ENCODE measurements around the gene RAPGEF4.

The RAPGEF4 gene

DNA sequence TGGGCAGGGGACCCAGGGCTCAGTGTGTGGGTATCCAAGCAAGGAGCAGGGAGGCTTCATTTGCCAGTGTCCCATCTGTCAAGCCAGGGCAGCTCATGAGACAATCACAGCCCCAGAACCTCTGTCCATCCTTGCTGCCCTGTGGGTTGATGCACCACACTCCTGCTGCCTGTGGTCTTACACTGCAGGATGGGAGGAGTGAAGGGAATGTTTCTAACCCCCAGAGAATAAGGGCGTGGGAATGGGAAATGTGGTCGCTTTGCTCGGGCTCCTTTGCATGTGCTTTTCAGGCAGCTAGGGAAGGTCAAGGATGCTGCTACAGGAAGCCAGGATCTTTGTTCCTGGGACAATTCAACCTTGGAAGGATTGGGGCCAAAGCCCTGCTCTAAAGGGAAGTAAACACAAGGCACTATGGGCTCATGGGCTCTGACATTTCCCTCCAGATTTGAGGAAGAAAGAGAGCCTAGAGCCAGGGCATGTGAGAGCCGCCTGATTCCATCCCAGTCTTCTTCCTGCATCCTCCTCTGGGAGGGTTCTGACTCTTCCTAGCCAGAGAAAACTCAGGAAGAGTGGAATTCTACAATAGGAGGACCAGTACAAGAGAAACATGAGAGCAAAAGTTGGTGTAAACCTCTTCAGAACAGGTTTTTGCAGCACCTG is 321.2 kb downstream of the RAPGEF4 start:
- no CpG with 5 or more reads among the region's 4 CpGs for WGBS (ENCODE audit: extremely low coverage, insufficient coverage, insufficient read length)

DNA sequence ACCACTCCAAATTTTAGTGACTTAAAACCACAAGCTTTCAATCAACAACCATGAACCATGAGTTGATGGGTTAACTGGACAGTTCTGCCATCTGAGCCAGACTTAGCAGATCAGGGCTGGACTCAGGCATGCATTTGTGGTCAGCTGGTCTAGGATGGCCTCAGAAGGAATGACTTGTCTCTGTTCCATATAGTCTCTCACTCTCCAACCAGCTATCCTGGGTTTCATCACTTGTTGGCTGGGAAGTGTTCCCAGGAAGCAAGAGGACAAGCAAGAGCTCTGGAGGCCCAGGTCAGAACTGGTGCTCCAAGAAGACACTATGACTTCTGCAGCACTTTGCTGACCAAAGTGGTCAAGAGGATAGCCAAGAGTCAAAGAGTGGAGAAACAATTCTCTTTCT is 322.5 kb downstream of the RAPGEF4 start:
- H3K9ac ChIP-seq (ENCODE audit: low read length), result no peak overlapping the region
- no peaks in the 10 kb centered on the region for H3K9me3 ChIP-seq (ENCODE audit: insufficient read depth, low read depth, low read length)
- H3K4ac ChIP-seq (ENCODE audit: low read depth, low read length), result no peak overlapping the region
- H3K4me3 ChIP-seq (ENCODE audit: low read depth, low read length), result no peak overlapping the region
- no peak overlapping the region for H3K23ac ChIP-seq (ENCODE audit: low read length)
- peaks cover 0 to 1% of the 10 kb centered on the region in 2 experiments for H3K4me1 ChIP-seq (ENCODE audit: control insufficient read depth in 1 of 2, insufficient read depth in 2 of 2, low read length in 2 of 2)
- H4K8ac ChIP-seq (ENCODE audit: low read depth, low read length), result no peak overlapping the region
- peaks cover 1% of the 10 kb centered on the region for H3K79me1 ChIP-seq (ENCODE audit: low read length)
- H3K27me3 ChIP-seq (ENCODE audit: insufficient read depth, low read length), result no peaks in the 10 kb centered on the region
- no peaks in the 10 kb centered on the region for H3K36me3 ChIP-seq (ENCODE audit: control insufficient read depth in 1 of 2, insufficient read depth in 2 of 2, low read length in 2 of 2)
- no peak overlapping the region for H4K12ac ChIP-seq (ENCODE audit: low read depth, low read length)
- H2AK5ac ChIP-seq (ENCODE audit: low read length), result no peak overlapping the region
- no peak overlapping the region for H3K4me2 ChIP-seq (ENCODE audit: low read length)
- no peak for DNase-seq
- no peak overlapping the region for H3K14ac ChIP-seq (ENCODE audit: low read length)
- no peak overlapping the region for H4K91ac ChIP-seq (ENCODE audit: low read depth, low read length)
- no peak overlapping the region for H2BK120ac ChIP-seq (ENCODE audit: insufficient read depth, low read length, poor library complexity)
- no peak overlapping the region for H2BK5ac ChIP-seq (ENCODE audit: low read depth, low read length, poor library complexity)
- no peak overlapping the region for H3K18ac ChIP-seq (ENCODE audit: low read length)
- H3K79me2 ChIP-seq (ENCODE audit: control insufficient read depth, insufficient read depth, low read length, poor library complexity), result no peaks in the 10 kb centered on the region
- no peak overlapping the region for H2BK12ac ChIP-seq (ENCODE audit: low read length)
- H3K27ac ChIP-seq (ENCODE audit: low read depth, low read length), result no peak overlapping the region
- H2AFZ ChIP-seq (ENCODE audit: insufficient read depth, low read length, poor library complexity), result no peak overlapping the region

More for the DNA sequence above, 321.2 kb downstream of the RAPGEF4 start:
- no peak overlapping the region for H3K14ac ChIP-seq (ENCODE audit: low read length)
- H3K79me1 ChIP-seq (ENCODE audit: low read length), result peaks cover 1% of the 10 kb centered on the region
- no peak overlapping the region for H2AFZ ChIP-seq (ENCODE audit: insufficient read depth, low read length, poor library complexity)
- no peak overlapping the region for H2BK5ac ChIP-seq (ENCODE audit: low read depth, low read length, poor library complexity)
- H2BK120ac ChIP-seq (ENCODE audit: insufficient read depth, low read length, poor library complexity), result no peak overlapping the region
- no peaks in the 10 kb centered on the region for H3K79me2 ChIP-seq (ENCODE audit: control insufficient read depth, insufficient read depth, low read length, poor library complexity)
- no peaks in the 10 kb centered on the region for H3K9me3 ChIP-seq (ENCODE audit: insufficient read depth, low read depth, low read length)
- DNase-seq, result no peak
- H4K8ac ChIP-seq (ENCODE audit: low read depth, low read length), result no peak overlapping the region
- H3K36me3 ChIP-seq (ENCODE audit: control insufficient read depth in 1 of 2, insufficient read depth in 2 of 2, low read length in 2 of 2), result no peaks in the 10 kb centered on the region
- no peaks in the 10 kb centered on the region for H3K27me3 ChIP-seq (ENCODE audit: insufficient read depth, low read length)
- no peak overlapping the region for H3K4ac ChIP-seq (ENCODE audit: low read depth, low read length)
- H3K18ac ChIP-seq (ENCODE audit: low read length), result no peak overlapping the region
- no peak overlapping the region for H3K9ac ChIP-seq (ENCODE audit: low read length)
- H2BK12ac ChIP-seq (ENCODE audit: low read length), result peak overlapping the region; percentile 17
- no peak overlapping the region for H3K27ac ChIP-seq (ENCODE audit: low read depth, low read length)
- no peak overlapping the region for H3K4me2 ChIP-seq (ENCODE audit: low read length)
- no peak overlapping the region for H2AK5ac ChIP-seq (ENCODE audit: low read length)
- no peak overlapping the region for H3K23ac ChIP-seq (ENCODE audit: low read length)
- peaks cover 0 to 1% of the 10 kb centered on the region in 2 experiments for H3K4me1 ChIP-seq (ENCODE audit: control insufficient read depth in 1 of 2, insufficient read depth in 2 of 2, low read length in 2 of 2)
- H4K12ac ChIP-seq (ENCODE audit: low read depth, low read length), result no peak overlapping the region
- no peak overlapping the region for H3K4me3 ChIP-seq (ENCODE audit: low read depth, low read length)
- H4K91ac ChIP-seq (ENCODE audit: low read depth, low read length), result no peak overlapping the region

DNA sequence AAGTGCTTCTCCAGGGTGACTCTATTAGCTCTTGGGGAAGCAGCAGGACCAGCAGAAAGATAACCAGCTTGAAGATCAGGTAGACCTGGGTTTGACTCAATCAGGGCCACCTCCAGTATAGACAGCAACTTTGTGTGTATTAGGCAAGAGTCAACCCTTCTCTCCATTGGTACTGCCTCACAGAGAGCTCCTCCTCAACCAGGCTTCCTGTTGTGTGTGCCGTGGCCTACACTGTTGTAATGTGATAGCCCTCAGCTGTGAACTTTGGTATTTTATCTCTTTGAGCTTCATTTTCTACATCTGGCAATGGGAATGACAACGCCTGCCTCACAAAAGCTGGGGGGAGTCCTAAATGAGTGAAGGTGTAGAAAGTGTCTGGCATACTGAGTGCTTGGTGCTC is 323.0 kb downstream of the RAPGEF4 start:
- Histone ChIP-seq H3K14ac (ENCODE audit: low read length) (no peak overlapping the region), H4K12ac (ENCODE audit: low read depth, low read length) (no peak overlapping the region), H3K4me2 (ENCODE audit: low read length) (no peak overlapping the region), H4K8ac (ENCODE audit: low read depth, low read length) (no peak overlapping the region), H3K4ac (ENCODE audit: low read depth, low read length) (no peak overlapping the region), H3K18ac (ENCODE audit: low read length) (no peak overlapping the region), H3K79me1 (ENCODE audit: low read length) (peaks cover under 1% of the 10 kb centered on the region), H2AK5ac (ENCODE audit: low read length) (no peak overlapping the region), H3K36me3 (ENCODE audit: control insufficient read depth in 1 of 2, insufficient read depth in 2 of 2, low read length in 2 of 2) (no peaks in the 10 kb centered on the region), H2BK120ac (ENCODE audit: insufficient read depth, low read length, poor library complexity) (no peak overlapping the region), H2BK5ac (ENCODE audit: low read depth, low read length, poor library complexity) (no peak overlapping the region), H2BK12ac (ENCODE audit: low read length) (no peak overlapping the region), H3K27me3 (ENCODE audit: insufficient read depth, low read length) (no peaks in the 10 kb centered on the region), H3K27ac (ENCODE audit: low read depth, low read length) (no peak overlapping the region), H3K79me2 (ENCODE audit: control insufficient read depth, insufficient read depth, low read length, poor library complexity) (no peaks in the 10 kb centered on the region), H3K4me1 (ENCODE audit: control insufficient read depth in 1 of 2, insufficient read depth in 2 of 2, low read length in 2 of 2) (peaks cover 0 to 1% of the 10 kb centered on the region in 2 experiments), H2AFZ (ENCODE audit: insufficient read depth, low read length, poor library complexity) (peak overlapping the region; percentile 13), H4K91ac (ENCODE audit: low read depth, low read length) (no peak overlapping the region), H3K23ac (ENCODE audit: low read length) (no peak overlapping the region), H3K9ac (ENCODE audit: low read length) (no peak overlapping the region), H3K4me3 (ENCODE audit: low read depth, low read length) (no peak overlapping the region), H3K9me3 (ENCODE audit: insufficient read depth, low read depth, low read length) (no peaks in the 10 kb centered on the region)
- no peak for DNase-seq
- no CpG with 5 or more reads among the region's 2 CpGs for WGBS (ENCODE audit: extremely low coverage, insufficient coverage, insufficient read length)

DNA sequence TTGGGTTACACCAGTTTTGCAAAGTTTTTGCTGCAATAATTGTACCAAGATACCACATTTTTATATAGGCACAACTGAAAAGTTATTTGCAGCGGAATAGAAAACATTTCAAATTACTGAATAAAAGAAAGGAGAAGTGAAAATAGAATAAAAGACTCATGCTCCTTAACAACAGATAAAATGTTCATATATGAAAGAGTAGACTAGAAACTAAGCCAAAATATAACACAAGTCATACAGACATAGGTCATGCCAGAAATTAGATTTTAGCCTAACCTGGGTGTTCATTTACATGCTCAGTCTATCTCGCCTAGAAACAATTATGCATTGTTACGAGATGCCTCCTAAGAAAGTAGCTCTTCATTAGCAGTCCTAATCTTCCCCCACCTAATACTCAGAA is 323.6 kb downstream of the RAPGEF4 start:
- no peak overlapping the region for H2BK120ac ChIP-seq (ENCODE audit: insufficient read depth, low read length, poor library complexity)
- H3K4me2 ChIP-seq (ENCODE audit: low read length), result no peak overlapping the region
- no peak overlapping the region for H3K9ac ChIP-seq (ENCODE audit: low read length)
- H3K14ac ChIP-seq (ENCODE audit: low read length), result no peak overlapping the region
- H4K12ac ChIP-seq (ENCODE audit: low read depth, low read length), result no peak overlapping the region
- no peak for DNase-seq
- H4K8ac ChIP-seq (ENCODE audit: low read depth, low read length), result no peak overlapping the region
- no peak overlapping the region for H3K23ac ChIP-seq (ENCODE audit: low read length)
- no peaks in the 10 kb centered on the region for H3K79me2 ChIP-seq (ENCODE audit: control insufficient read depth, insufficient read depth, low read length, poor library complexity)
- H2AK5ac ChIP-seq (ENCODE audit: low read length), result no peak overlapping the region
- no peak overlapping the region for H2AFZ ChIP-seq (ENCODE audit: insufficient read depth, low read length, poor library complexity)
- H2BK5ac ChIP-seq (ENCODE audit: low read depth, low read length, poor library complexity), result no peak overlapping the region
- no peaks in the 10 kb centered on the region for H3K4me1 ChIP-seq (ENCODE audit: control insufficient read depth in 1 of 2, insufficient read depth in 2 of 2, low read length in 2 of 2)
- H3K4me3 ChIP-seq (ENCODE audit: low read depth, low read length), result no peak overlapping the region
- H2BK12ac ChIP-seq (ENCODE audit: low read length), result no peak overlapping the region
- no CpG with 5 or more reads among the region's 3 CpGs for WGBS (ENCODE audit: extremely low coverage, insufficient coverage, insufficient read length)
- H3K9me3 ChIP-seq (ENCODE audit: insufficient read depth, low read depth, low read length), result no peaks in the 10 kb centered on the region
- no peak overlapping the region for H3K18ac ChIP-seq (ENCODE audit: low read length)
- no peak overlapping the region for H3K4ac ChIP-seq (ENCODE audit: low read depth, low read length)
- H3K36me3 ChIP-seq (ENCODE audit: control insufficient read depth in 1 of 2, insufficient read depth in 2 of 2, low read length in 2 of 2), result no peaks in the 10 kb centered on the region
- no peaks in the 10 kb centered on the region for H3K27me3 ChIP-seq (ENCODE audit: insufficient read depth, low read length)
- H3K27ac ChIP-seq (ENCODE audit: low read depth, low read length), result no peak overlapping the region
- no peak overlapping the region for H4K91ac ChIP-seq (ENCODE audit: low read depth, low read length)
- no peaks in the 10 kb centered on the region for H3K79me1 ChIP-seq (ENCODE audit: low read length)

Data from trophoblast cell (in vitro differentiated cells and primary cell).